HG02571 (cell line): ENCODE measurements around the gene DOK7.

Experiments
- ATAC-seq: cut with Tn5 transposase; IDR thresholded peaks from one replicate; pipeline ENCODE4 v1.9.1; 2021; ENCODE audit warnings: mild to moderate bottlenecking, moderate library complexity; ENCODE audit not compliant: unreplicated experiment

Gene DOK7

GRCh38 chr4:3427706-3428446, 35.2 kb upstream of the DOK7 start:
- no peak for ATAC-seq

GRCh38 chr4:3429651-3430050, 33.5 kb upstream of the DOK7 start:
- no peak for ATAC-seq

DNA sequence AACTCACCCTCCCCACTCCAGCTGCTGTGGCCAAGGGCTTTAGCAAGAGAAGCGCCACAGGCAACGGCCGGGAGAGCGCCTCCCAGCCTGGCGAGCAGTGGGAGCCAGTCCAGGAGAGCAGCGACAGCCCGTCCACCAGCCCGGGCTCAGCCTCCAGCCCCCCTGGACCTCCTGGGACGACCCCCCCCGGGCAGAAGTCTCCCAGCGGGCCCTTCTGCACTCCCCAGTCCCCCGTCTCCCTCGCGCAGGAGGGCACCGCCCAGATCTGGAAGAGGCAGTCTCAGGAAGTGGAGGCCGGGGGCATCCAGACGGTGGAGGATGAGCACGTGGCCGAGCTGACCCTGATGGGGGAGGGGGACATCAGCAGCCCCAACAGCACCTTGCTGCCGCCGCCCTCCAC, 32.6 kb upstream of the DOK7 start:
- no peak for ATAC-seq

- no peak for ATAC-seq
Measured at GRCh38 chr4:3431446-3431993, 31.6 kb upstream of the DOK7 start.

GRCh38 chr4:3432381-3432790, 30.7 kb upstream of the DOK7 start:
- ATAC-seq: no peak

- ATAC-seq: no peak
Measured at GRCh38 chr4:3433138-3433869, 29.8 kb upstream of the DOK7 start.

DNA sequence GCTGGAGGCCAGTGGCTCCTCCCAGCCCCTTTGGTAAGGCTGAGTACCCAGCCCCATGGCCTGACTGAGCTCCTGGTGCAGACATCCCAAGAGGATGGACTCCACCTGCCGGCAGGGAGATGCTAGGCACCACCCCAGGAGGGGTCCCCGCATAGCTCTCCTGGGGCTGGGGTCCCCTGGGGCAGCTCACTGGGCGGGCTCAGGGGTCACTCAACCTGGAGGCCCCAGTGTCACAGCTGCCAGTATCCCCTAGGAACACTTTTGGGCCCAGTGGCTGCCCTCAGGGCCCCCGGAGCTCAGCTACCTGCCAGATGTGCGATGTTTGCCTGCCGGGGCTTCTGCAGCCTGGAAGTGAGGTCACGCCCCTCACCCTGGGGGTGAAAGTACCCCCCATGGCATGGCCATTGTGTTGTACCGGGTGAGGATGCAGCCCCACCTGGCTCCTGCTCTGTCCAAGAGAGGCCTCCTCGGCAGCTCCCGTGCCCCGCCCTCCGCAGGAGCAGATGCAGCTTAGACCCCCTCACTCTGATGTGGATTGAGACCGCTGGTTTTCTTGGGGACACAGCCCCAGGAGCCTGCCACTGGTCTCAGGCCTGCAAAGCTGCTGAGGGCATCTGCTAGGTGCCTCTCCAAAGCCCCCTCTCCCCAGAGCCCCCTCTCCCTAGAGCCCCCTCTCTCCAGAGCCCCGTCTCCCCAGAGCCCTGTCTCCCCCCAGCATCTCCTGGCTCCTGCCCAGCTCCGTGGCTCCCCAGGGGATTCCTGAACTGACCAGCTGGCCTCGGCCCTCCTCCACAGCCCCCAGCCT, 28.0 kb upstream of the DOK7 start:
- no peak for ATAC-seq

GRCh38 chr4:3435686-3435956, 27.5 kb upstream of the DOK7 start:
- no peak for ATAC-seq

DNA sequence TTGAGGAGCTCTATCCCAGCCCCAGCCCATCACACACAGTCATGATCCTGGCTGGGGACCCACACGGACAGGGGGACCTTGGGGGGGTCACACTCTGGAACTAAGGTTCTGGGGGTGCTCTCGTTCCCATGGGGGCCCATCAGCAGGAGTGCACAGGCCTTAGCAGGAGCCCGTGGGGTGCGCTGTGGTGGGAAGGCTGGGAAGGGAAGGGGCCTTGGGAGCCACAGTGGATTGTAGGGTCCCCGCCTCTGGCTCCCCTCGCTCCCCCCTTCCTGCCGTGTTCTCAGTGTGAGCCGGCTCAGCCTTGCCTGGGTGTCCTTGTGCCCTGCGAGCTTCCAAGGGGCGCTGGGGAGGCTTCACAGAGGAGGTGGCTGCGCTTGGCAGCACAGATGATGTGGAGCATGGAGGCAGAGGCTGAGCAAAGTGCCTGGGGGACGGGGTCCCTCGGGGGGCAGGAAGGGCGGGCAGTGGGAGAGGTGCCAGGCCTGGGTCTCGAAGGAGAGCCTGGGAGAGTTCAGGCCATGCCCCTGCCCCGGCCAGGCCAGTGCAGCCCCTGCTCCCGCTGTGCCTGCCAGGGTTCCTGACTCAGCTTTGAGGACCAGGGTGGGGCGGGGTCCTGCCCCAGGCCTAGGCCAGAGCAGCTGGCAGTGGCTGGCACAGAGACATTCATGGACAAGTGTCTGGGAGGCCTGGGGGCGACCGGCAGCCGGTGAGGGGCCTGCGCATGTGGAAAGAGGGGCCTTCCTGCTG, 26.9 kb upstream of the DOK7 start:
- ATAC-seq: no peak

DNA sequence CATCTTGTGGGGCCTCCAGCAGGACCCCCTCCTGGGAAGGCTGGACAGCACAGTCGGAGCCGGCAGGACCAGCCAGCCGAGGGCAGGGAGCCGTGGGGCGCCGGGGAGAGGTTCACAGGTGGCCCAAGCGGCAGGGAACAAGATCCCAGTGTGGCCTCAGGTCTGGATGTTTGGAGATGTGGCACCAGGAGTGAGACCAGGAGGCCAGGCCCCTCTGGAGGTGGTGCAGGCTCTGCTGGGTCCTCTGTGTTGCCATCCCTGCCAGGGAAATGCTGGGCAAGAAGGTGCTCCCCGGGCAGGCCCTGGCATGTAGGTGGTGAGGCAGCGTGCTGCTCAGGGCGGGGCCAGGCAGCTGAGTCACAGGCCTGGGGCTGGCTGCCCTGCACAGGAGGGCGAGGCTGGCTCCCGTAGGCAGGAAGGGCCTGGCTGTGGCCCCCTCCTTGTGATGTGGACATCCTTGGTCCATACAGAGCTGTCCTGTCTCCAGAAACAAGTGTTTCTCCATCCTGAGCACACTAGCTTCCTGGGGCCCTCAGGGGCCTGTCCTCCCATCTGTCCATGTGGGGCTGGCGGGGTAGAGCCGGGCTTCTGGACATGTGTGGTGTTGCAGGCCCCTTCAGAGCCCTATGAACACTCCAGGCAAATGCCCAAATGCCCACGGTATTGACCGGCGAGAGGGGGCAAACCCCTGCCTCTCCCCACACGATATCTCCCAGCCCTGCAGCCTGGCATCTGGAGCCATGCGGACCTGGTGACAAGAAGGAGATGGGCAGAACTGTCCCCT, 26.1 kb upstream of the DOK7 start:
- no peak for ATAC-seq

- ATAC-seq: no peak
Measured at GRCh38 chr4:3437582-3437936, 25.5 kb upstream of the DOK7 start.

GRCh38 chr4:3437998-3438846, 24.9 kb upstream of the DOK7 start:
- no peak for ATAC-seq

DNA sequence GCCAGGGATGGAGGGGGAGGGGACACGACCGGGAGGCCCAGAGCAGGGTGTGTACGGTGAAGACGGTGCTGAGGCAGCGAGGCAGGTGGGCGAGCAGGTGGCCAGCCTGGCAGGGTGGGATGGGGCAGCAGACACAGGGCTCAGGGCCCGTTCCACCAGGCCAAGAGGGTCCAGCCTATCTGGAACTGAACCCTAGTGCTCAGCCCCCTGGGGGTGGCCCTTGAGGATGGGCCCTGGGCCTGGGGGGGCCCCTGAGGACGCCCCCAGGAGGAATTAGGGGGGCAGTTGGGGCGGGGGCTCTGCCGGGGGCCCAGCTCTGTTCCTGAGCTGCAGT, 24.3 kb upstream of the DOK7 start:
- no peak for ATAC-seq

GRCh38 chr4:3439391-3439790, 23.7 kb upstream of the DOK7 start:
- ATAC-seq: no peak

DNA sequence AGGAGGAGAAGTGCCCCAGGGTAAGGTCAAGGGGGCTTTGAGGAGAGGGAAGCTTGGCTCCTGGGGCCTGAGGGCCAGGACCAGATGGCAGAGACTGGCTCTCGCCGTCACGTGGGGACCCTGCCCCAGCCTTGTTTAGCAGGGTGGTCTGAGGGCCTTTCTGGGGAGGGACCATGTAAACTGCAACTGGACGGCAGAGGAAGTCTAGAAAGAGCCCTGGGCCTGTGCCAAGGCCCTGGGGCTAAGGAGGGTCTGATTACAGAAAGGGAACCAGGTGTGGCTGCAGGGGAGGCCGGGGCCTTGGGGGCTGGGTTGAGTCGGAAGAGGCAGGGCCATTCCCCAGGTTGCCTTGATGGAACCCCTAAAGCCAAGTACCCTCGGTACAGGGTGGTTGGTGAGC, 23.1 kb upstream of the DOK7 start:
- ATAC-seq: no peak

GRCh38 chr4:3440979-3441500, 22.1 kb upstream of the DOK7 start:
- no peak for ATAC-seq

GRCh38 chr4:3441501-3442459, 21.3 kb upstream of the DOK7 start, which contains the start of gene HGFAC:
Gene HGFAC (plus strand): TSS chr4:3441968. CDS start chr4:3442002, 34 bp downstream.
- ATAC-seq: no peak

DNA sequence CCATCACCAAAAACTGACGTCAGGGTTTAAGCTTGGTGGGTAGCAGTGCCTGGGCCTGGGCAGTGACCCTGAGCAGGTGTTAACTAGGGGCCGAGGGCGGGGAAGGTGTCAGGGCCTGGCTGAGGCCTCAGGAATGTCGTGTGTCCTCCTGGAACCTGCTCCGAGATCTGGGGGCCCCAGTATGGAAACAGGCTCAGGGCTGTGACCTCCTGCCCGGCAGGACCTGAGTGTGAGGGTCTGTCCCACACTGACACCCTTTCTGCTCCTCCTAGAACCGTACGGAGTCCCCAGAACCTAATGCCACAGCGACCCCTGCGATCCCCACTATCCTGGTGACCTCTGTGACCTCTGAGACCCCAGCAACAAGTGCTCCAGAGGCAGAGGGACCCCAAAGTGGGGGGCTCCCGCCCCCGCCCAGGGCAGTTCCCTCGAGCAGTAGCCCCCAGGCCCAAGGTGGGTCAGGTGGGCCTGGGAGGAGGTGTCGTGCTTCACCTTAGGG, 20.6 kb upstream of the DOK7 start:
- no peak for ATAC-seq
